Upper lobe of right lung (tissue), 1 donor: ENCODE measurements around the gene HS3ST1. TPM values are rescaled to one million over a fixed set of nuclear protein-coding genes. Genes with fewer than 3 reads are reported as not detected.

Experiments
- ATAC-seq: fragments of 200-7000 bp; cut with Tn5 transposase; one replicate; pipeline ENCODE4 v1.9.1; 2020; ENCODE audit warnings: mild to moderate bottlenecking, moderate library complexity
- DNase-seq: peaks from one replicate; pipeline ENCODE4 v3.0.0-alpha.2; 2020
- H3K27ac ChIP-seq: fragments of 200-600 bp; one replicate; pipeline ENCODE4 v1.8.0; 2022
- H3K27me3 ChIP-seq: fragments of 200-600 bp; one replicate; pipeline ENCODE4 v1.8.0; 2022; ENCODE audit warnings: mild to moderate bottlenecking
- H3K36me3 ChIP-seq: fragments of 200-600 bp; one replicate; pipeline ENCODE4 v1.8.0; 2022
- H3K4me1 ChIP-seq: fragments of 200-600 bp; one replicate; pipeline ENCODE4 v1.8.0; 2022
- H3K4me3 ChIP-seq: fragments of 200-600 bp; one replicate; pipeline ENCODE4 v1.8.0; 2022; ENCODE audit warnings: mild to moderate bottlenecking
- H3K9me3 ChIP-seq: fragments of 200-600 bp; one replicate; pipeline ENCODE4 v1.8.0; 2022
- CTCF ChIP-seq: fragments of 200-600 bp; IDR thresholded peaks from one replicate; pipeline ENCODE4 v1.8.0; 2022; ENCODE audit warnings: antibody characterized with exemption
- intact Hi-C: fragments of 100-400 bp; cut with DNase I; formaldehyde crosslinking; loops from one replicate; pipeline ENCODE4 v1.11.0; 2022
- total RNA-seq: library from RNA; stranded (reverse); fragmentation: NEBNext Ultra II Directional; extraction: Animal tissue kit (Norgen Biotek cat#: 25700); gene quantifications from one replicate; pipeline ENCODE4 v1.2.1, GENCODE V29; 2021
- donor health status: DM: no; HTN: yes; CAD: no; lungs with severe emphysema.

Gene HS3ST1
- total RNA-seq, 1 donor from 2014 or later, result 1.5 TPM

GRCh38 chr4:11435557-11435956 lies 6.9 kb upstream of the HS3ST1 start:
- Histone ChIP-seq H3K27me3 (no peaks in the 10 kb centered on the region), H3K4me3 (no peak overlapping the region), H3K4me1 (no peaks in the 10 kb centered on the region), H3K36me3 (no peaks in the 10 kb centered on the region), H3K27ac (no peak overlapping the region), H3K9me3 (no peaks in the 10 kb centered on the region)
- intact Hi-C loops, result no loop called here
- ATAC-seq (no peak), DNase-seq (no peak)
- TF ChIP-seq CTCF, result no peak

GRCh38 chr4:11431111-11431510 lies 2.4 kb upstream of the HS3ST1 start:
- H3K9me3 ChIP-seq, result no peaks in the 10 kb centered on the region
- no peaks in the 10 kb centered on the region for H3K36me3 ChIP-seq
- peaks cover 9% of the 10 kb centered on the region for H3K4me1 ChIP-seq
- H3K4me3 ChIP-seq, result no peak overlapping the region
- peaks cover 20% of the 10 kb centered on the region for H3K27me3 ChIP-seq
- no peak for ATAC-seq
- DNase-seq, result no peak
- no peak for TF ChIP-seq CTCF
- no peak overlapping the region for H3K27ac ChIP-seq
- intact Hi-C loops, result no loop called here

- TF ChIP-seq CTCF, result no peak
- Histone ChIP-seq H3K27ac (no peak overlapping the region), H3K27me3 (peaks cover 20% of the 10 kb centered on the region), H3K4me1 (peaks cover 9% of the 10 kb centered on the region), H3K4me3 (no peak overlapping the region), H3K9me3 (no peaks in the 10 kb centered on the region), H3K36me3 (no peaks in the 10 kb centered on the region)
- no peak for DNase-seq
- no peak for ATAC-seq
- intact Hi-C loops, result no loop called here
Measured at GRCh38 chr4:11430536-11430935, 1.8 kb upstream of the HS3ST1 start.

- H3K36me3 ChIP-seq, result no peaks in the 10 kb centered on the region
- H3K27ac ChIP-seq, result no peak overlapping the region
- no peak for ATAC-seq
- DNase-seq, result no peak
- no peaks in the 10 kb centered on the region for H3K9me3 ChIP-seq
- H3K4me3 ChIP-seq, result peak overlapping the region; percentile 63
- H3K27me3 ChIP-seq, result peaks cover 20% of the 10 kb centered on the region
- H3K4me1 ChIP-seq, result peaks cover 9% of the 10 kb centered on the region
- intact Hi-C loops, result no loop called here
- TF ChIP-seq CTCF, result no peak
Measured at GRCh38 chr4:11429699-11430045, 978 bp upstream of the HS3ST1 start.

GRCh38 chr4:11428899-11429698 lies 405 bp upstream of the HS3ST1 start:
- H3K27me3 ChIP-seq, result peaks cover 20% of the 10 kb centered on the region
- intact Hi-C loops, result no loop called here
- peak; percentile 65 for TF ChIP-seq CTCF
- H3K27ac ChIP-seq, result peak overlapping the region; percentile 58
- DNase-seq, result peak; percentile 88
- no peaks in the 10 kb centered on the region for H3K9me3 ChIP-seq
- H3K4me1 ChIP-seq, result peaks cover 9% of the 10 kb centered on the region
- peak; percentile 97 for ATAC-seq
- peak overlapping the region; percentile 63 for H3K4me3 ChIP-seq
- no peaks in the 10 kb centered on the region for H3K36me3 ChIP-seq
